ENCODE results near the gene S100A9.

The S100A9 gene

DNA sequence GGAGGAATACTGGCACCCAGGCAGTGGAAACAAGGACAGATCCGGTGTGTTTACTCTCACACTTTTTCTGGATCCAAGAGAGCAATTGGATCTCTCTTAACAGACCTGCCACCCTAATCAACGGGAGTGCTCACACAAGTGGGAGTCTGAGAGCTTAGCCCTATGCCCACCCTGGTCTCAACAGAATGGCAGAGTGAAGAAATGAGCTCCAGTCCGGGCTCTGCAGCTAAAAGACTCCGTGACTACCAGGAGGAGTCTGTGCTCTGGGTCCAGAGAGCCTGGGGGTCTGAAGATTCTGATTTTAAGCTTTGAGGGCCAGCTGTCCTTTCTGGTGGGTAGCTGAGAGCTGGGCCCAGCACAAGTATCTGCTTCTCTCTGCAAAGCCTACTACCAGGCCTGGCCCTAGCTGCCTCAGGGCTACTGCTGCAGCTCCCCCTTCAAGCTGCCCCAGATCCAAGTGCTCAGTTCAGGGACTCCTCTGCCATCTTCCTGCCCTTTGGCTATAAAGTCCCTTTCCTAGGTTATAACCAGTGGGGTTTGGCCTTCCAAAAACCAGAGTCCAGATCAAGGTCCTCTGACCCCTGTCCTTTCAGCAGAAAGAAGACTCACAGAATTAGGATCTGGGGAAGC is 3.9 kb downstream of the S100A9 start:
- DNase-seq (ENCODE audit: low read depth in 2 of 2), result no peak

DNA sequence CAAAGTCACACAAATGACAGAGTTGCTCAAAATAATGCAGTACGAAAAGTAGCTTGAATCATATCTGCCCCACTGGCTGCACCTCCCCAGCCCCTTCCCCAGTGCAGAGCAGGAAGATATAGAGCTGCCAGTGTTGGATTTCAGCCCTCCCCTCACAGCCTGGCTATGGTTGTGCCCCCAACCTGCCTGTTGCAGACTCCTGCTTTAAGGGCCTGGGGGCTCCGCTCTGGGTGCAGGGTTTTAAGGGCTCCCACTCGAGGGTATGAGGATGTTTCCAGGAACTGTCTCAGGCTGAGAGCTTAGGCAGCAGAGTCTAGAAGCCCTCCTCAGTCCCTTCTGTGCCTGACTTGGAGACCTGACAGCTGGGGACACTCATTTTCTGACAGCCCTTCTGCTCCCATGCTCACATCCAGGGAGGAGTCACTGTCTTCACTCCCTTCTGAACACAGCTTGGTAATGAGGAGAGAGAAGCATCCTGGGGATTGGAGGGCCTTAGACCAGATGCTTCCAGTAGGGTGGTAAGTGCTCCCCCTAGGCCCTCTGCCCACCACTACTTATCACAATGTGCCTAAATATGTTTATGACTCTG is 4.6 kb downstream of the S100A9 start:
- no peak for DNase-seq (ENCODE audit: low read depth in 2 of 2)

DNA sequence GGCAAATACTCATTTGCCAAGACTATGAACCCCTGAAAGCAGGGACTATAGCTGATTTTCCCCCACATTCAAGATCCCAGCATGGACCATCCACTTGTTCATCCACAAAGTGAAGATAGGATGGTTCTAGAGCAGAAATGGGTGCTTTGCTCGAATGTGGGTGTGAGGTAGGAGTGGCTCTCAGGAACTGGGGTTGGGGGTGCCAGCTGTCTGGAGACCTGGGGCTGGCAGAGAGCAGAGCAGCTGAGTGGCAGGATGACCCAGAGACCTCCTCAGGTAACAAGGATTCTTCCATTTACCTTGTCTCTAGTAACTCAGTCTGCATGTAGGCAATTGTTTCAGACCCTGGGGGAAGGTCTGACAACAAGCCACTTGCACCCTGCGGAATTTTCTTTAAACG is 6.0 kb downstream of the S100A9 start:
- no peak for DNase-seq (ENCODE audit: low read depth in 2 of 2)

DNA sequence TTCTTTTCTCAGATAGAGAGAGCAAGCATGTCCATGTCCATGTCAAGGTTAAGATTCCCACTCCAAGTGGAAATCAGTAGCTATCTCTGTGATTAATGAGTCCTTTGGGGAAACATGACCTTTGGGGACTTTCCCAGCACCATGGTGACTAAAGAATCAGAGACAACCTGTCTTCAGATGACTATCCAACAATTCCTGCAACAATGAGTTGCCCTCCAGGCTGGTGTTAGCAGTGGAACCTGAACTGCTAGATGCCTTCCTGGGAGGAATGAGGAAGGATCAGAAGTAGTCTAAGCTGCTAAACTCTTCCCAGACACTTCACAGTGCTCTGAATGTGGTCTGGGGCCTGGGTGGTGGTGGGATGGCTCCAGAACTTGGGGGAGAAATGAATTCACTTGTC is 6.5 kb downstream of the S100A9 start:
- no peak for DNase-seq (ENCODE audit: low read depth in 2 of 2)

DNA sequence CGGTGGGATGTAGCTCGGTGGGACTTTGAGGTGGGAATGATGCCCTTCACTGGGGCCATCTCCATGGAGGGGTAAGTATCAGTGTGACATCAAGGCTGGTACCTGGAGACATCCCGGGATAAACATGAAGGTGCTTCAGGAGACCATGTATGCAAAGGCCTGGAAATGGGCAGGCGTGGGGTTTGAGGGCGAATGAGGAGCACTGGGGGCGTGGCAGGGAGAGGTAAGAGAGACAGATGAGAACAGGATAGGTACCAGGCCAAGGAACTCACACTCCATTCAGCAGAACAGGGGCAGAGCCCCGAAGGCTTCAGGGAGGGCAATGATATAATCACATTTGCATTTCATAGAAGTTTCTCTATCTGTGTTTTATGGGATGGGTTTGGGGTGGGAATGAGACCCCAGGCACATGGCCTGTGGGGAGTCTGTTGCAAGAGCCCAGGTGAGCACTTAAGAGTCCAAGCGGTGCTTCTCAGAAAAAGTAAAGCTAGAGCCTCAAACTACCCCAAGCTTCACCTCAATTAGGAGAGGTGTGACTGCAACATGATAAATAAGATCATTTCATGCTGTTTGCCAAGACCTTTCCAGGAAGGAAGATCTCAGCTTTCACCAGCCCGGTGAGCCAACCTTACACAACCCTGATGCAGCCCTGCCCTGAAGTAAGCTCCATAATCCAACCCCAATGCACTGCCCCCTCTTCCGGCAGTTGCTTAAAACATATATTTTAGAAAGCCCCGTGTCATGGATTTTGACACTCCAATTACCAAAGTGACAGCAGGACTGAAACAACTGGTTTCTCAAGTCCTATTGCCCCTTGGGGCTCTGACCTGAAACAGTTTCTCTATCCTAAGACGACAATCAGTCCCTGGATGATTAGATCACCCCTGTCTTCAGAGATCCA is 7.4 kb downstream of the S100A9 start:
- no peak for DNase-seq (ENCODE audit: low read depth in 2 of 2)

DNA sequence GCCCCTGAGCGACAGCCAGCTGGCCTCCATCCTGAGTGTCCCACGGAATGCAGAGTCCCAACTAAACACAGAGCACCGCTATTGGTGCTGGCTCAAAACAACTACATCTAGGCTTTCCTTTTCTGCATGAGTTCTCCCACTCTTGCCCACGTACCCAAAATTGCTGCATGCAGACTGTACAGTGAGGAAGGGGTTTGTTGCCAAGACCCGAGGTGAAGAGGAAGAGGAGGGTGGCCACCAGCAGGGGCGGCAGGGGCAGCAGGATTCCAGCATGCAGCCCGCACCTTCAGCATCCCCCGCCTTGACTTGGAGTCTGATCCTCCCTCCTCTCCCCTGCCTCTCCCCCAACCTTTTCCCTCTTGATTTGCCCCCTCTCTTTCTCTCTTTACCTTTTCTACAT is 8.0 kb downstream of the S100A9 start:
- DNase-seq (ENCODE audit: low read depth in 2 of 2), result no peak

DNA sequence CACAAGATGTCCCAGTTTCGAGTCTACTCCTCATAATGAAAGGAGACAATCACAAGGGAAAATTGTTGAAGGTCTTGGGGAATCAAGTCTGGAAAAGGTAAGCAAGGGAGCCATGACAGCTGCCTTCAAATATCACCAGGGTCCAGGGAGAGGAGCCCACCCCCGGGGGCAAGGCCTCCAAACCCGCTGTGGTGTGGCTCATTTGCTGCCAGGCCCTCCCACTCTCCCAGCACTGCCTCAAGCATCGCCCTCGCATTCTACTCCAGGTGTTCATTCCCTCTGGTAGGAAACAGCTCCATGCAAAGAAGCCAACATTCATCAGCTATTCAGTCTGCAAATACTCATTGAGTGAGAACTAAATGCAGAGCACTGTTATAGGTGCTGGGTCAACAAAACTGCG is 8.6 kb downstream of the S100A9 start:
- no peak for DNase-seq (ENCODE audit: low read depth in 2 of 2)

DNA sequence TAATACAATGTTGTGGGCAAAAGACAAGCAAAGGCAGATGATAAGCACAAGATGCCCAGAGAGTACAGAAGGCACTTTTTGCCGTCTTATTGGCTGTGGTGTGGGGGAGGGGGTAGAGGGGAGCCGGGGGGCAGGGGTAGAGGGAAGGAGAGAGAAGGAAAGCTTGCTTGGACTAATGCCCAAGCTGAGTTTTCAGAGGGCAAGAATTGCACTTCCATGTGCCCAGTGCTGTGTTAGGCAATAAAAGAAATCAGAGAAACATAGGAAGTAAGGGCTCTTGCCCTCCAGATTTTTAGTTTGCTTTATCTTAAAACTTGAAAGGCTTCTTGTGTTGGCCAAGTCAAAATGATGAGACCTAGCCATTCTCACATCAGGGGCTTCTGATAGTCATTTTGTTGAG is 9.4 kb downstream of the S100A9 start:
- DNase-seq (ENCODE audit: low read depth in 2 of 2), result no peak

DNA sequence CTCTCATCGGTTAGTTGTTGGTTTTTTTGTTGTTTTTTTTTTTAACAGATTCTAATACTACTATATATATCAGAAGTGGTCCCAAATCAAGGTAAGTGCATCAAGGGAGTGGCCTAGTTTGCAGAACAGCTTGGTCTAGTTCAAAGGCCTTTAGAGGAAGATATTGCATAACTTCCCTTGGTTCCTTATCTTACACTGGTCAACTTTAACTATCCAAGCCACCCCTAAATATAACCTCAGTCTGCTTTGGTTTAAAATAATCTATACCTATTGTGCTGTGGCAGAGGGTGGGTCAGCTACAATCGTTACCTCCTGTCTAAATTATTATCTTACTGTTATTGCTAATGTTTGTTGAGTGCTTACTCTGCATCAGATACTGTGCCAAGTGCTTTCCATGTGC is 10.8 kb downstream of the S100A9 start:
- DNase-seq (ENCODE audit: low read depth in 2 of 2), result no peak

DNA sequence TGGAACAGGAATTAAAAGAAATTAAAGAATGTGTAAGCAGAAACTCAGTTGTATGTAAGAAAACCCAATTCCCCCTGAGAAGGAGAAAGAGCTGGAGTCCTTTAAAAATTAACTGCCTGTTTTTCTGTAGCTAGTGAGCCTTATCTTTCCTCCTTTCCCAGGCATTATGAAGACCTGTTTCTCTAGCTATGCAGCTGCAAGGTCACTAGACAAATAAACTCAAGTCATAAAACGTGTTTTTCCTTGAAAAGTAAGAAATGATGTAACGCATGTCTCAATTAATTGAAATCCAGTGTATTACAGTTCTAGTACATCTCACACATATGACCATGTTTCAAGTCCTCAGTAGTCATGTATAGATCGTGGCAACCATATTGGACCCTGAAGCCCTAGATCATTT is 12.5 kb downstream of the S100A9 start:
- DNase-seq (ENCODE audit: low read depth in 2 of 2), result no peak

DNA sequence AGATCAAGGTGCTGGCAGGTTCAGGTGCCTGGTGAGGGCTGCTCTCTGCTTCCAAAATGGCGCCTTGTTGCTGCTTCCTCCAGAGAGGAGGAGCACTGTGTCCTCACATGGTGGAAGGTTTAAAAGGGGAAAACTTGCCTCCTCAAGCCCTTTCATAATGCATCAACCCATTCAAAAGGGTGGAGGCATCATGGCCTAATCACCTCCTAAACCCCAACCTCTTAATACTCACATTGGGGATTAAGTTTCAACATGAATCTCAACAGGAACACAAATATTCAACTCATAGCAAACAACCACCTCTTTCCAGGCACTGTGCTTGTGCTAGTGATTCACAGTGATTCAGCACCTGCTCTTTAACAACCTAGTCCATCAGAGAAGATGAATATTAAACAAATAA is 13.6 kb downstream of the S100A9 start:
- no peak for DNase-seq (ENCODE audit: low read depth in 2 of 2)

DNA sequence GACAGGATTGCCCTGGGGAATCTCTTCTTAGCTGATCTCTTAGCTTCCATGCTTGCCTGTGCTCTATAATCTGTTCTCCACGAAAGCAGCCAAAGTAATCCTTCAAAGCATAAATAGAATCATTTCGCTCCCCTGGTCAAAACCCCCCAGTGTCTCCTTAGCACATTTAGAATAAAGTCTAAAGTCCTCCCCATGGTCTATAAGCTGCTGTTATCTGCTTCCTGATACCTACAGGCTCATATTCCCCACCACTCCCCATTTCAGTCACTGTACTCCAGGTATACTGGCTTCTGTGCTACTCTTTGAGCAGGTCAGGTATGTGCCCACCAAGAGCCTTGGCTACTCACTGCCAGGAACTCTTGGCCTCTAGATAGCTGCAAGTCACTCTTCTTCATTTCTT is 14.9 kb downstream of the S100A9 start:
- DNase-seq (ENCODE audit: low read depth in 2 of 2), result no peak

DNA sequence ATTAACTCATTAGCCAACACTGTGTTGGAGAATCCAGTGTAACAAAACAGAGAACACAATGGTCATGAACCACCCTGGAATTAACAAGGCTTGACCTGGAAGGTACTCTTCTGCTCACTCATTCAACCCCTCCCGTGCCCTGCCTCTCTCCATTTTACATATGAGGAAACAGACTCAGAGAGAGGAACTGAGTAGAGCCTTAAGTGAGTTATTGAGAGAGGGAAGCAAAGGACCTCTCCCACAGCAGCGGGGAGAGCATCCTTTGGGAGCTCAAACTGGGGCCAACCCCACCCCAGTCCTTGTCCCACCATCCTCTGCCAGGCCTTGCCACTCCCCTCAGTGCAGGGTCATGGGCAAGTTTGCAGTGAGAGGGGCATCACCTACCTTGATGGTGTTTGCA is 16.4 kb downstream of the S100A9 start:
- DNase-seq (ENCODE audit: low read depth in 2 of 2), result no peak

DNA sequence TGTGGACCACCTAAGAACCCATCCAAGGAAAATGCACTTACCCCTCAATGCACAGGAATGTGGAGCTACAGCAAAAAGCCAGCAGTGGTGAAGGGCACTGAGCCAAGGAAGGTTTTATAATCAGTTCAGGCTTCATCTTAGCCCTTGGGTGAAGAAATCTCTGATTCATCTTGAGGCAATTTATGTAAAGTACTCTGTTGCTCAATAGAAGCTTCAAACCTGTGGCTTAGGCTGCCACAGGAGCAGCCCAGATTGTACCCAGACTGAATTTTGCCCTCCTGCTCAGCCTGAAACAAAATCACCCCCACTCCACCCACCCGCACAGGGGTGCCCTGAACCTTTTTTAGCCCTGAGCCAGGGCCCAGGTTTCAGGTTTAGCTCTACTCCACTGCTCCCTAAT is 17.9 kb downstream of the S100A9 start, which contains the start of gene S100A12:
Gene S100A12, minus strand, starts transcription at position 111 of the 400 bp plus-strand sequence. CDS start 1,029 bp downstream, outside the sequence.
- no peak for DNase-seq (ENCODE audit: low read depth in 2 of 2)

DNA sequence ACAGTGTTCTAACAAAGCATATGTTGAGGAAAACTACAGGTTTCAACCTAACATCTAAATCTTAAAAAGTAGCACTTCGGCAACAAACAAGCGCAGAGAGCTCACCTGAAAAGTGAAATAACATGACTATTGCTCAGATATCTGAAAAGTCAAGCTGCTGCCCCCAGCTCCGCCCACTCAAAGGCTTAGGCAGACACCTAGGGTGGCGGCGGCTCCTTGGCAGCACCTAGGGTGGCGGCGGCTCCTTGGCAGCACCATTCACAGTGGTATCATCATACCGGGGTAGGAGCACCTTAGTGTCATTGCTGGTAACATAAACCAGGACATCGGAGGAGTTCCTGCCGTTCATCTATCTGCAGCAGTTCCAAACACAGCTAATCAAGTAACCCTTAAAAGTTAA is 21.9 kb downstream of the S100A9 start:
- no peak for DNase-seq (ENCODE audit: low read depth in 2 of 2)

DNA sequence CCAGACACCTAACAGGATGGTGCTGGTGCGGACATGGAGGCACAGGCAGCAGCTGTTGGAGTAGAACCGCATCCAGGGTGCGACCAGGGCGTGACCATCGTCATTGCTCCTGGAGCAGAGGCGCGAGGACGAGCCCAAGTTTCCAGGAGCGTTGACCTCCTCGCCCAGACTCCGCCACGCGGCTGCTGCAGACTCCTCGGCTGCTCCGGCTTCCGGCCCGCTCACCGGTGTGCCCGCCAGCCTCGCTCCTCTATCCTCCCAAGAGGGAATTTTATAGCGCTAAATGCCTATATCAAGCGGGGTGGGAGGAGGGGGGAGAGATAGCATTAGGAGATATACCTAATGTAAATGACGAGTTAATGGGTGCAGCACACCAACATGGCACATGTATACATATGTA is 23.1 kb downstream of the S100A9 start:
- no peak for DNase-seq (ENCODE audit: low read depth in 2 of 2)

DNA sequence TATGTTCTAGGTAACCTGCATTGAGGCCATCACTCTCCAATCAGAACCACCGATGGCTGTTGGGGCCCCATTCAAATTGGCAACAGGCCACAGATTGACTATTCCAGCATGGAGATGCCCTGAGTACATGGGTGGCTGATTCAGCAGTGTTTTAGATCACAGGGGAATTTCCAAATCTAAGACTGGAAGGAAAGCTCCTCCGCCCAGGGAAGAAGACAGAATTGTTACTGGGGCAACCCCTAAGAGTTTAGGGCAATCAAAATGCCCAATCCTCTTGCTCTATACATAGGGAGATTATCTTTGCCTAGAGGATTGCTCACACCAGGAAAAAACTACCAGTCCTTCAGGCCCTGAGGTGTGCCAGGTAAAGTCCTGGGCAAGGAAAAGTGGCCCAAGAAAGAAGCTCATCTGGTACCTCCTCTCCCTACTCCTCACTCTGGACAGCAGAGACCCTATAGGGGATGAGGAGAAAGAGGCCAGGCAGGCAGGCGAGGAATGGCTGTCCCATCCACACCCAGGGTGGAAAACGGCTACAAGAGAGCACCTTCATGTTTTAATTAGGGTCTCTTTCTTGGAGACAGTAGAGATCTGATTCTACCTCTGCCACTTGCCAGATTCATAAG is 27.4 kb downstream of the S100A9 start:
- no peak for DNase-seq (ENCODE audit: low read depth in 2 of 2)

DNA sequence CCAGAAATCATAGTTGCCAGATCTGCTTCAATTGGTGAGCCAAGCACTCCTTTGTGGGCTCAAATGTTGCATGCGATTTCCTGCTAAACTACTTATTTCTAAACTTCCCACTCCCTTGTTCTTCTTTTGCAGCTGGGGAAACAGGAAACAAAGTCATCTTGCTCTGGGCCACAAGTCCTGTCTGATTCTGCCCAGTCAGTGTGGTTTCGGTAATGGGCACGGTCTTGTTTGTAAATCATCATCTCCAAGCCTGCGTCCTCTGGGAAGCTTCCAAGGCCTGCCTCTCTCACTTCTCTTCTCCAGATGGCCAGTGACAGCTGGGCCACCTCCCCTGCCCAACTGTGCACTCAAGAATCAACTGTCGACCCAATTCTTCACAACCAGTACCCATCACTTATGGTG is 28.8 kb downstream of the S100A9 start:
- no peak for DNase-seq (ENCODE audit: low read depth in 2 of 2)

DNA sequence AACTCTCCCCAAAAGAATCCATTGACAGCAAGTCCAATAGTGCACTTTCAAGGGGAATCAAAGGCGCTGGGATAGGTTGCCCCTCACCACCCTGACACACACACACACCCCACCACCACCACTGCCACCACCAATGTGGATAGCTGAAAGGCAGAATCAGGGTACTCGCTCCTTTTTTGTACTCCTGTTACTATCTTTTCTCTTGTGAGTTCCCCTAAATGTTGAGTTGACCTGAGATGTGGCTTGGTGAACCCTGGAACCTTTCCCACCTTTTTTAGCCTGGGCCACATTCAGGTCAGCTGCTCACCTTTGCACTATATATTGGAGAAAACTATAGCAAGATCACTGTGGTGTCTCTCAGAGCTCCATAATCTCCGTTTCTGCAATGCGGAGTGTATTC is 29.3 kb downstream of the S100A9 start:
- DNase-seq (ENCODE audit: low read depth in 2 of 2), result no peak

DNA sequence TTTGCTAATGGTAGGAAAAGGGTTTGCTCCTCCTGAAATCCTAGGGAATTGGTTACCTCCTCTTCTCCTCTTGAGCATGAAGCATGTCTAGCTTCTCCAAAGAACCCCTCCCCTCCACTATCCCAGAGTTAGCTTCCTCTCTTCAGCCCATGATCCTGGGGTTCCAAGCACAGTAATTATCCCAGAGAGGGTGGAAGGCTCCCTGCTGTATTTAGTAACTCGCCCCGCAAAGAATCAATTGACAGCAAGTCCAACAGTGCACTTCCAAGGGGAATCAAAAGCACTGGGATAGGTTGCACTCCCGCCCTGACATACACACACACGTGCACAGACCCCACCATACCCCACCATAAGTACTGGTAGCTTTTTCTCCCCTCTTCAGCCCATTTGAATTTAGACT is 30.1 kb downstream of the S100A9 start:
- DNase-seq (ENCODE audit: low read depth in 2 of 2), result no peak

DNA sequence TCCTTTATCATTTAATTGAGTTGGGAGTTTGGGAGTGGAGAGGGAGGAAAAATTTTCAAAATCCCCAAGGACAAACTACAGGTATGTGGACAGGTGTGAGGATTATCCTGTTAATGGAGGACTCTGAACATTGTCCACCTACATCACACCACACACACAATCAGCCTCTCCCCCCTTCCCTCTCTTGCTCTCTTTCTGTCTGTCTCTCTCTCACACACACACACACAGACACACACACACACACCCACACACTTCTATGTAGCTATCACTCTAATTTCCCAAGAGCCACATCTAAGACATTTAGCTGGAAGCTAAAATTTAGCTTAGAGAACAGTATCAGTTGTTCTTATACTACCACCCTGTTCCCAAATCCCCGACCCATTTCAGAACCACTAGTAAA is 31.7 kb downstream of the S100A9 start:
- no peak for DNase-seq (ENCODE audit: low read depth in 2 of 2)

Measured in stimulated activated CD4-positive, alpha-beta T cell treated with anti-CD3 and anti-CD28 coated beads, Interleukin-1b, Interleukin-23, amount 100 ng/mL, for 1 hour (primary cell).